PC-9 (cell line): ENCODE data around the gene GATAD2A. TPM values are rescaled to one million over a fixed set of nuclear protein-coding genes. Genes with fewer than 3 reads are reported as not detected.

Experiments
- BruUV-seq: library from RNA; stranded (reverse); fragments of 400-500 nt; replicated peaks from 2 replicates; lab custom pipeline; 2021; lab: Mats Ljungman, UMichigan
- CTCF ChIA-PET: fragments of 300-600 bp; sonication (Branson Sonifier 250); formaldehyde crosslinking; loops from one replicate; lab custom pipeline; 2022; ENCODE audit warnings: antibody characterized with exemption; lab: Charles Lee
- POLR2A ChIA-PET: fragments of 300-600 bp; sonication (Branson Sonifier 250); formaldehyde crosslinking; loops from one replicate; lab custom pipeline; 2022; ENCODE audit warnings: antibody characterized with exemption; ENCODE audit not compliant: unreplicated experiment; lab: Charles Lee
- DNase-seq, 2 experiments: peaks; one replicate each; pipeline versions ENCODE4 v3.0.0 to v3.0.0-alpha.2; 2015 to 2022; ENCODE audit warnings: mixed read lengths in 1 of 2
- H2AFZ ChIP-seq: fragments of 200-600 bp; sonication (generic); 2 replicates; pipeline ENCODE4 v1.8.1; 2017; ENCODE audit warnings: antibody characterized with exemption
- H3F3A ChIP-seq: fragments of 200-600 bp; sonication (generic); 2 replicates; pipeline ENCODE4 v1.8.1; 2017; ENCODE audit warnings: antibody characterized with exemption, mild to moderate bottlenecking, low read depth; ENCODE audit not compliant: insufficient read depth
- H3K27ac ChIP-seq: fragments of 200-600 bp; sonication (generic); 2 replicates; pipeline ENCODE4 v1.6.1; 2016; ENCODE audit warnings: mixed run types
- H3K27me3 ChIP-seq: fragments of 200-600 bp; sonication (generic); 2 replicates; pipeline ENCODE4 v1.6.1; 2016; ENCODE audit warnings: low read depth, mixed run types; ENCODE audit not compliant: insufficient read depth
- H3K36me3 ChIP-seq: fragments of 200-600 bp; sonication (generic); 2 replicates; pipeline ENCODE4 v1.6.1; 2016; ENCODE audit warnings: low read depth, mixed run types
- H3K4me1 ChIP-seq: fragments of 200-600 bp; sonication (generic); replicated peaks from 2 replicates; pipeline ENCODE4 v1.6.1; 2016; ENCODE audit warnings: mixed run types; ENCODE audit not compliant: insufficient read depth
- H3K4me2 ChIP-seq: fragments of 200-600 bp; sonication (generic); 2 replicates; pipeline ENCODE4 v1.6.1; 2017; ENCODE audit warnings: mixed run types
- H3K4me3 ChIP-seq: fragments of 200-600 bp; sonication (generic); 2 replicates; pipeline ENCODE4 v1.6.1; 2016; ENCODE audit warnings: mixed run types
- H3K79me2 ChIP-seq: fragments of 200-600 bp; sonication (generic); 2 replicates; pipeline ENCODE4 v1.6.1; 2017; ENCODE audit warnings: low read depth, mixed run types
- H3K9me2 ChIP-seq: fragments of 200-600 bp; sonication (generic); 2 replicates; pipeline ENCODE4 v1.8.1; 2017; ENCODE audit warnings: mild to moderate bottlenecking; ENCODE audit not compliant: insufficient read depth
- H3K9me3 ChIP-seq: fragments of 200-600 bp; sonication (generic); 2 replicates; pipeline ENCODE4 v1.8.1; 2016; ENCODE audit warnings: low read depth; ENCODE audit not compliant: insufficient read depth
- H4K20me1 ChIP-seq: fragments of 200-600 bp; sonication (generic); 2 replicates; pipeline ENCODE4 v1.8.1; 2017; ENCODE audit not compliant: insufficient read depth
- EZH2 ChIP-seq: fragments of 200-600 bp; sonication (generic); IDR thresholded peaks from 2 replicates; pipeline ENCODE4 v1.8.0; 2017; ENCODE audit warnings: antibody characterized with exemption, low read depth
- intact Hi-C: fragments of 100-400 bp; cut with micrococcal nuclease; formaldehyde crosslinking; loops from one replicate; pipeline ENCODE4 v1.10.0; 2022; ENCODE audit not compliant: unreplicated experiment
- total RNA-seq: library from RNA; stranded (reverse); gene quantifications from 2 replicates; pipeline ENCODE4 v1.2.3, GENCODE V29; 2021
- TF ChIP-seq, protein P1 (sequence below): fragments of 200-600 bp; sonication (generic); conservative IDR thresholded peaks from 2 replicates; pipeline ENCODE4 v1.6.1; 2017; ENCODE audit warnings: mixed run types, antibody characterized with exemption, mild to moderate bottlenecking, moderate library complexity

GATAD2A gene
- total RNA-seq, 1 experiment from 2014 or later = 129 TPM

DNA sequence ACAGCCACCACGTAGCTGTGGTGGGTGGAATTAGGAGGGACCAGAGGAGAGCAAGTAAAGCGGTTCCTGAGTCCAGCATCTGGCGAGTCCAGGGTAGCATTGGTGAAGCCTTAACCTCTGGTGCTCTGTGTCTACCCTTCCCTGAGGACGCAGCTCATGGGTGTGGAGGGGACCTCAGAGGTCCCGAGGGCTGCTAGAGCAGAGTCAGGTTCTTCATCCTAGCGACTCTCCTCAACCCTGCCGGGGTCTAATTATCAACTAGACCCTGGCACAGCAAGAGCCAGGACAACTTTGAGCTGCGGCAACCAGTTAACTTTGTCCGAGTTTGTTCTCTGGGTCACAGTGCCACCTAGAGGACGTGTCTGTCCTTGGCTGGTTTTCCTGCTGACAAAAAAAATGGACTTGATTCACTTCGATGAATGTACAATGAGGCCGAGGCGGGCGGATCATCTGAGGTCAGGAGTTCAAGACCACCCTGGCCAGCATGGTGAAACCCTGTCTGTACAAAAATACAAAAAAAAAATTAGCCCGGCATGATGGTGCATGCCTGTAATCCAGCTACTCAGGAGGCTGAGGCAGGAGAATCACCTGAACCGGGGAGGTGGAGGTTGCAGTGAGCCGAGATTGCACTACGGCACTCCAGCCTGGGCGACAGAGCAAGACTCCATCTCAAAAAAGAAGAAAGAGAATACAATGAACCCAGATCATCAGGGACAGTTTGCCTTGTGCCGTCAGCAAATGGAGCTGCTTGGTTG lies 84.9 kb downstream of the GATAD2A start:
- Histone ChIP-seq H3K27me3 (no peaks in the 10 kb centered on the region), H3K4me3 (no peak overlapping the region), H3K79me2 (peaks cover 30% of the 10 kb centered on the region), H2AFZ (no peak overlapping the region), H3F3A (peaks cover 28% of the 10 kb centered on the region), H3K4me2 (0 out of 2 replicates have a peak overlapping the region, but pooled peaks have one; percentile 11), H3K36me3 (no peaks in the 10 kb centered on the region), H3K9me3 (no peaks in the 10 kb centered on the region), H4K20me1 (peaks cover 19% of the 10 kb centered on the region), H3K4me1 (peaks cover 23% of the 10 kb centered on the region), H3K27ac (peak overlapping the region; percentile 70), H3K9me2 (no peaks in the 10 kb centered on the region)
- ChIA-PET POLR2A (interaction anchor here (0.5 kb wide), 1 partner anchor 179 kb away, joined by 3 read pairs; the partner anchor contains the start of gene ZNF101), CTCF (interaction anchor here (0.6 to 1.4 kb wide), 6 partner anchors 45 to 344 kb away, joined by 3 to 23 read pairs (median 4); no protein-coding TSS in a partner anchor)
- intact Hi-C loops = loop anchor here (1.0 kb wide), 1 partner anchor 123 kb away; no protein-coding TSS in a partner anchor
- peak; percentile 65 to 70 for DNase-seq
- TF ChIP-seq, protein P1, sequence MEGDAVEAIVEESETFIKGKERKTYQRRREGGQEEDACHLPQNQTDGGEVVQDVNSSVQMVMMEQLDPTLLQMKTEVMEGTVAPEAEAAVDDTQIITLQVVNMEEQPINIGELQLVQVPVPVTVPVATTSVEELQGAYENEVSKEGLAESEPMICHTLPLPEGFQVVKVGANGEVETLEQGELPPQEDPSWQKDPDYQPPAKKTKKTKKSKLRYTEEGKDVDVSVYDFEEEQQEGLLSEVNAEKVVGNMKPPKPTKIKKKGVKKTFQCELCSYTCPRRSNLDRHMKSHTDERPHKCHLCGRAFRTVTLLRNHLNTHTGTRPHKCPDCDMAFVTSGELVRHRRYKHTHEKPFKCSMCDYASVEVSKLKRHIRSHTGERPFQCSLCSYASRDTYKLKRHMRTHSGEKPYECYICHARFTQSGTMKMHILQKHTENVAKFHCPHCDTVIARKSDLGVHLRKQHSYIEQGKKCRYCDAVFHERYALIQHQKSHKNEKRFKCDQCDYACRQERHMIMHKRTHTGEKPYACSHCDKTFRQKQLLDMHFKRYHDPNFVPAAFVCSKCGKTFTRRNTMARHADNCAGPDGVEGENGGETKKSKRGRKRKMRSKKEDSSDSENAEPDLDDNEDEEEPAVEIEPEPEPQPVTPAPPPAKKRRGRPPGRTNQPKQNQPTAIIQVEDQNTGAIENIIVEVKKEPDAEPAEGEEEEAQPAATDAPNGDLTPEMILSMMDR = peak; percentile 95
- TF ChIP-seq EZH2 = no peak
- BruUV-seq = no TSS peak

DNA sequence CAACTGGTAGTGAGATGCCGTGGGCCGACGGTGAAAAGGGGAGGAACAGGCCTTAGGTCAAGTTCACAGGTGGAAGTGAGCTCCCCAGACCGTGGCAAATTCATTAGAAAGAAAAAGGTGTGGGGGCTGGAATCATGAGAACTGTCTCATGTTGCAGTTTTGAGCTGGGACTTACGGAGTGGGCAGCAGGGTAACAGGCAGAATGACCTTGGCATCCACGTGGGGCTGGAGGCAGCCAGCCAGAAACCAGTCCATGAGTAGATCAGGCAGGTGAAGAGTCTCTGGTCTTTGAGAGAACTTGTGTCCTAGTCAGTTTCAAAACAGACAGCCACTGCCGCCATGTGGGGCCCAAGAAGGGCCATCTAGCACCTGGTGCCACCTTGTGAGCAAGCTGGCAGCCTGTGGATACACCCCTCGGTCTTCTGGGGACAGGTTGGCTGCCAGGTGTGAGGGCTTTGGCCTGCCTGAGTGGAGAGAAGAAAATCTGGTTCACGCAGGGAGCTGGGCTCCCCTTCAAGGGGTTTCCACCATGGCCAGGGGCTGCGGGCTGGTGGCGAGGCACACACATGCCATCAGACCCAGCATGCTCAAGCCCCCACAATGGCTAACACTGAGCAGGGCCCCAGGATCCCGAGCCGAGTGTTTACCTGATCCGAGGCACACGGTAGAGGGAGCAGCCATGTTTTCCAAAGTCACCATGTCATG lies 86.0 kb downstream of the GATAD2A start:
- H3K79me2 ChIP-seq = peaks cover 30% of the 10 kb centered on the region
- POLR2A ChIA-PET = no interaction called here

More for the DNA sequence above, 86.0 kb downstream of the GATAD2A start:
- Histone ChIP-seq H3K4me2 (no peak overlapping the region), H3K27me3 (no peaks in the 10 kb centered on the region), H3K27ac (no peak overlapping the region), H3K9me3 (no peaks in the 10 kb centered on the region), H3F3A (peaks cover 28% of the 10 kb centered on the region), H3K36me3 (0 out of 2 replicates have a peak, but pooled peaks cover 5% of the 10 kb centered on the region), H2AFZ (no peak overlapping the region), H3K9me2 (no peaks in the 10 kb centered on the region), H4K20me1 (peaks cover 26% of the 10 kb centered on the region), H3K4me1 (peaks cover 23% of the 10 kb centered on the region), H3K4me3 (no peak overlapping the region)
- BruUV-seq = no TSS peak
- no peak for DNase-seq
- intact Hi-C loops = no loop called here
- TF ChIP-seq, protein P1 = no peak
- no peak for TF ChIP-seq EZH2
- CTCF ChIA-PET = interaction anchor here (0.5 to 1.4 kb wide), 4 partner anchors 119 to 345 kb away, joined by 3 to 23 read pairs (median 6); no protein-coding TSS in a partner anchor
